ENCODE results near the gene MAGEB10. TPM values are rescaled to one million over a fixed set of nuclear protein-coding genes. Genes with fewer than 3 reads are reported as not detected.

Gene MAGEB10, protein sequence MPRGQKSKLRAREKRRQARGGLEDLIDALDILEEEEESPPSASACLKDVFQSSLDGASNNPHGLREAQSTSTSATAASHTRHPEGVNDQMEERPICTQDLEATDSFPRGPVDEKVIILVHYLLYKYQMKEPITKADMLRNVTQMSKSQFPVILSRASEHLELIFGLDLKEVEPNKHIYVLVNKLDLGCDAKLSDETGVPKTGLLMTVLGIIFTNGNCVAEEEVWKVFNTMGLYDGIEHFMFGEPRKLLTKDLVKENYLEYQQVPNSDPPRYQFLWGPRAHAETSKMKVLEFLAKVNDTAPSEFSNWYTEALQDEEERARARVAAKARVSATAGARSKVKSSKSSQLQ
- total RNA-seq, result not detected in 2 replicates
- long read RNA-seq, result 0 reads

DNA sequence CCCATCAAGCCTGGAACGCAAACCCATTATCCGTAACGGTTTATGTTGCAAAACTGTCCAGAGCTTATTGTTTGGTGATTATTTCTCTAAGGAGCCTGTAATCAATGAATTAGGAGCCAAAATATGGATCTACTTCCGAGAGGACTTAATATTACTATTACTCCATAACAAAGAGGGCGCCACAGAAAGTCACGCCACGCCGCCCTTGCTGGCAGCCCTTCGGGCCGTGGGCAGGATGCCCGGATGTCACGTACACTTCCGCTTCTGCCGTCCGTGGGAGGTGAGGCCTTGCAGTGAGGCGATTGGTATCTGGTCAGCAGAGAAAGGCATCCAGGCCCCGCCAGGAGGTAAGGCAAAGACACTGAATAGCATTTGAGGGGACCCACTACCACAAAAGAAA is at the start of gene MAGEB10:
TSS of gene MAGEB10 (plus strand) at position 301 of the 400 bp plus-strand sequence. CDS start 13,317 bp downstream, outside the sequence.
- H3K4me1 Mint-ChIP-seq, result no peaks in the 10 kb centered on the region
- TF ChIP-seq, protein P1, sequence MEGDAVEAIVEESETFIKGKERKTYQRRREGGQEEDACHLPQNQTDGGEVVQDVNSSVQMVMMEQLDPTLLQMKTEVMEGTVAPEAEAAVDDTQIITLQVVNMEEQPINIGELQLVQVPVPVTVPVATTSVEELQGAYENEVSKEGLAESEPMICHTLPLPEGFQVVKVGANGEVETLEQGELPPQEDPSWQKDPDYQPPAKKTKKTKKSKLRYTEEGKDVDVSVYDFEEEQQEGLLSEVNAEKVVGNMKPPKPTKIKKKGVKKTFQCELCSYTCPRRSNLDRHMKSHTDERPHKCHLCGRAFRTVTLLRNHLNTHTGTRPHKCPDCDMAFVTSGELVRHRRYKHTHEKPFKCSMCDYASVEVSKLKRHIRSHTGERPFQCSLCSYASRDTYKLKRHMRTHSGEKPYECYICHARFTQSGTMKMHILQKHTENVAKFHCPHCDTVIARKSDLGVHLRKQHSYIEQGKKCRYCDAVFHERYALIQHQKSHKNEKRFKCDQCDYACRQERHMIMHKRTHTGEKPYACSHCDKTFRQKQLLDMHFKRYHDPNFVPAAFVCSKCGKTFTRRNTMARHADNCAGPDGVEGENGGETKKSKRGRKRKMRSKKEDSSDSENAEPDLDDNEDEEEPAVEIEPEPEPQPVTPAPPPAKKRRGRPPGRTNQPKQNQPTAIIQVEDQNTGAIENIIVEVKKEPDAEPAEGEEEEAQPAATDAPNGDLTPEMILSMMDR (conservative IDR thresholded peaks at IDR 0.05), result no peak
- H3K4me3 Mint-ChIP-seq, result no peak within 1 kb of the TSS
- H3K36me3 Mint-ChIP-seq (ENCODE audit: low read depth), result peaks cover 3% of the 10 kb centered on the region
- DNase-seq (ENCODE audit: low read depth, low spot score), result no peak
- no peak within 1 kb of the TSS for H3K27ac Mint-ChIP-seq (ENCODE audit: unreplicated experiment)
- H3K27me3 Mint-ChIP-seq (ENCODE audit: low read depth), result no peaks in the 10 kb centered on the region
- peaks cover 2% of the 10 kb centered on the region for H3K9me3 Mint-ChIP-seq

DNA sequence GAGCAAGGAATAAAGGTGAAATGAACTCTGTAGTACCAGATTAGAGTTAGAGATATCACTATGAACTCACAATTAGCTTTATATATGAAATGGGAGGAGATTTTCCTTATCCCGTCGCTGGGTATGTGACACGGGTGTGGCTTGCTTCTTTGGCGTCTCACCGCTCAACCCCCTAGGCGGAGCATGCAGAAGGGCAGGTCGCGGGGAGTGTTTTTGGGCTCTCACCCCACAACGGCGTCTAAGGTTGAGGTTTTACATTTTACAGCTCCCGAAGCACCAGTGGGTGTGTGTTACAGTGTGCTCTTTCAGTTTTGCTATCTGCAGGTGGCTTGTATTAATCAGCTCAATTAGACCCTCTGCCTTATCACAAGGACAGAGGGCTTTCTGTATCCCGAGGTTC is 42.1 kb upstream of the MAGEB10 start:
- Mint-ChIP-seq H3K4me3 (no peak overlapping the region), H3K9me3 (peaks cover 6% of the 10 kb centered on the region), H3K27ac (ENCODE audit: unreplicated experiment) (no peak overlapping the region), H3K4me1 (no peaks in the 10 kb centered on the region), H3K36me3 (ENCODE audit: low read depth) (no peaks in the 10 kb centered on the region), H3K27me3 (ENCODE audit: low read depth) (no peaks in the 10 kb centered on the region)
- no peak for DNase-seq (ENCODE audit: low read depth, low spot score)
- TF ChIP-seq, protein P1 (conservative IDR thresholded peaks at IDR 0.05), result no peak

DNA sequence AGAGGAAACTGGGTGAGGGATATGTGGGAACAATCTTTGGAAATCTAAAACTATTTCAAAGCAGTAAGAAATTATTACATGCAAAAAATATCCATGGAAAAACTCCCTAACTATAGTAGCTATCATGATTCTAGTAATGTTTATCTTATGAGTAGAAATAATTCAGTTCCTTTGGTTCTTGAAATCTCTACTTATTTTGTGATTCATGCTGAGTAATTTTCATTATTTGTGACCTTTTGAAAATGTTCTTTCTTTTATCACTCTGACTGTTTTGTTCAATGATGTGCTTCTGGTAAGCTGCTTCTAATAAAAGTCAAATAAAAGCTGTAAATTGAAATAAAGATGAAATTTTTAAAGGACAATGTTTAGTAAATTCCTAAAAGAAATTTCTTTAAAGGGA is 40.4 kb upstream of the MAGEB10 start:
- DNase-seq (ENCODE audit: low read depth, low spot score), result no peak
- no peaks in the 10 kb centered on the region for H3K27me3 Mint-ChIP-seq (ENCODE audit: low read depth)
- H3K4me1 Mint-ChIP-seq, result no peaks in the 10 kb centered on the region
- TF ChIP-seq, protein P1 (conservative IDR thresholded peaks at IDR 0.05), result no peak
- H3K27ac Mint-ChIP-seq (ENCODE audit: unreplicated experiment), result no peak overlapping the region
- H3K36me3 Mint-ChIP-seq (ENCODE audit: low read depth), result no peaks in the 10 kb centered on the region
- H3K9me3 Mint-ChIP-seq, result peaks cover 3% of the 10 kb centered on the region
- no peak overlapping the region for H3K4me3 Mint-ChIP-seq

DNA sequence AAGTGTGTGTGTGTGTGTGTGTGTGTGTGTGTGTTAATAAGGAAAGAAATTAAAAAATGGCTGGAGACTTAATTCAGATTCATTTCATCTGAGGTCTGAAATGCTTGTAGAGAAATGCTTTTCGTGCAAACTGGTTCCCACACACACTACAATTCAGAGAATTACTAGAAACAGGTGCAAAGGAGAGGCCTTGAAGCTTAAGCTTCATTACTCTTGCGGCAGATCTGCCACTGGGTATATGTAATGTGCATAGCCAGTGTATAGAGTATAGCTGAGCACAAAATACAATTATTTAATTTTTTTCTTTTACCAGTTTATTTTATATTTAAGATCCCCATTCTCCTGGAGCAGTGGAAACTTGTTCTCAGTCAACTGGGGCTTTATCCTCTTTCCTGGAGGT is 31.8 kb upstream of the MAGEB10 start:
- DNase-seq (ENCODE audit: low read depth, low spot score), result no peak
- H3K9me3 Mint-ChIP-seq, result no peaks in the 10 kb centered on the region
- H3K27ac Mint-ChIP-seq (ENCODE audit: unreplicated experiment), result no peak overlapping the region
- H3K4me1 Mint-ChIP-seq, result no peaks in the 10 kb centered on the region
- H3K4me3 Mint-ChIP-seq, result no peak overlapping the region
- H3K27me3 Mint-ChIP-seq (ENCODE audit: low read depth), result no peaks in the 10 kb centered on the region
- no peaks in the 10 kb centered on the region for H3K36me3 Mint-ChIP-seq (ENCODE audit: low read depth)
- TF ChIP-seq, protein P1 (conservative IDR thresholded peaks at IDR 0.05), result no peak

DNA sequence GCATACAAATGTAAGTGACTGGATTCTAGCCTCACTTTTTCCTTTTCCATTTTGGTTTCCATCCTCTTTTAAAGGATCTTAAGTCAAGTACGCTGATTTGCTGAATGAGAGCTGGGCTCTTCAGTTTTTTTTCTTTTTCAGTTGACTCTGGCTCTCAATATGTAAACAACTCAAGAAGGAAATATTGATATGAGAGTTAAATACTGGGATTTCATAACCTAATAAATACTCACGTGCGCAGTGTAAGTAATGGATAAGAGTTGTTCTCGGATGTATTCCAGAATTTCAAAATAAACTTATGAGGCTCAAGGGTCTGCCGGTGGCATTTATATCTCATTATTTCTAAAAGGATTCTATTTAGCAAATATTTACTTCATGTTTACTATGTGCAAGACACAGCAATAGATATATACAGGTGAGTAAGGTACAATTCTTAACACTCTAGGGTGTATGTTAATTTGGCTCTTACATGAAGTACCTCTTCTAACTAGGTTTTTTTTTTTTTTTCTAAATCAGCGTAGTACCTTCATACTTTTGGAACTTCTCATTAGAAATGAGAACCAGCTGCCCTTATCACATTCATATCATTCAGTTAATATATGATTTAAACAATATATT is 11.0 kb upstream of the MAGEB10 start:
- TF ChIP-seq, protein P1 (conservative IDR thresholded peaks at IDR 0.05), result no peak
- no peak overlapping the region for H3K4me3 Mint-ChIP-seq
- H3K9me3 Mint-ChIP-seq, result no peaks in the 10 kb centered on the region
- DNase-seq (ENCODE audit: low read depth, low spot score), result no peak
- no peaks in the 10 kb centered on the region for H3K36me3 Mint-ChIP-seq (ENCODE audit: low read depth)
- no peaks in the 10 kb centered on the region for H3K27me3 Mint-ChIP-seq (ENCODE audit: low read depth)
- H3K27ac Mint-ChIP-seq (ENCODE audit: unreplicated experiment), result no peak overlapping the region
- no peaks in the 10 kb centered on the region for H3K4me1 Mint-ChIP-seq

All from neural crest cell (in vitro differentiated cells).